ENCODE data around the gene PPP2CA. TPM values are rescaled to one million over a fixed set of nuclear protein-coding genes. Genes with fewer than 3 reads are reported as not detected.

The PPP2CA gene
- total and polyA plus RNA-seq, 2 of the 13 experiments (the other 11 are each of a cell fraction or from before 2014, with no cell fraction given): 82.4 to 171 TPM

- TF ChIP-seq MIER3 (CRISPR knock-in tag; IDR thresholded peaks at IDR 0.05; ENCODE audit: borderline replicate concordance): 0 out of 2 replicates have a peak, but pooled peaks have one; percentile 40
- peak; percentile 90 for TF ChIP-seq ZBTB20 (CRISPR knock-in tag; IDR thresholded peaks at IDR 0.05; ENCODE audit: borderline replicate concordance, low read depth)
- TF ChIP-seq ZNF891 (CRISPR knock-in tag; IDR thresholded peaks at IDR 0.05): no peak
- no peak for TF ChIP-seq TFAP4 (IDR thresholded peaks at IDR 0.05; ENCODE audit: borderline replicate concordance, low read depth)
- peak; percentile 27; the same call in 1 of the 2 replicates for TF ChIP-seq HNF4G (IDR thresholded peaks at IDR 0.05; ENCODE audit: borderline replicate concordance, low read depth, low read length)
- no peak for TF ChIP-seq HNF4G (CRISPR knock-in tag; IDR thresholded peaks at IDR 0.05; ENCODE audit: borderline replicate concordance, low read depth)
- TF ChIP-seq SETDB1 (CRISPR knock-in tag; IDR thresholded peaks at IDR 0.05; ENCODE audit: borderline replicate concordance): no peak
- no peak for TF ChIP-seq JUNB (CRISPR knock-in tag; IDR thresholded peaks at IDR 0.05; ENCODE audit: borderline replicate concordance)
- TF ChIP-seq TP53 (CRISPR knock-in tag; conservative IDR thresholded peaks at IDR 0.05): peak; percentile 90; the same call in 1 of the 2 replicates
- TF ChIP-seq POGZ (CRISPR knock-in tag; IDR thresholded peaks at IDR 0.05): peak; percentile 70
- TF ChIP-seq REST (IDR thresholded peaks at IDR 0.05; ENCODE audit: borderline replicate concordance in 1 of 2, low read depth in 1 of 2, low read length in 2 of 2): peak in 1 of 2 experiments; percentile 53; a peak in 1 of 4 replicates
- no peak; the same call in 1 of the 2 replicates for TF ChIP-seq E2F5 (CRISPR knock-in tag; conservative IDR thresholded peaks at IDR 0.05)
- TF ChIP-seq REPIN1 (CRISPR knock-in tag; IDR thresholded peaks at IDR 0.05; ENCODE audit: borderline replicate concordance, low read depth): peak; percentile 89
- TF ChIP-seq MAFK (conservative IDR thresholded peaks at IDR 0.05 in 1 of 2, IDR thresholded peaks at IDR 0.05 in 1 of 2; ENCODE audit: low read length in 2 of 2): no peak
- TF ChIP-seq BCLAF1 (IDR thresholded peaks at IDR 0.05): no peak
- TF ChIP-seq ZNF253 (CRISPR knock-in tag; IDR thresholded peaks at IDR 0.05; ENCODE audit: borderline replicate concordance): peak; percentile 82; the same call in 1 of the 2 replicates
- TF ChIP-seq PHF5A (CRISPR knock-in tag; IDR thresholded peaks at IDR 0.05; ENCODE audit: low read depth, unreplicated experiment): peak; percentile 92
- TF ChIP-seq ZNF691 (CRISPR knock-in tag; IDR thresholded peaks at IDR 0.05; ENCODE audit: borderline replicate concordance, low read depth): peak; percentile 83; the same call in 1 of the 2 replicates
Observed at GRCh38 chr5:134176511-134177368, 49.1 kb downstream of the PPP2CA start, which contains the start of gene SKP1 (continued).

Measured in HepG2 (cell line).